Measurements from ENCODE around the gene ABCA1. TPM values are rescaled to one million over a fixed set of nuclear protein-coding genes. Genes with fewer than 3 reads are reported as not detected.
"Not testable (repeated sequence)": the region's sequence is repeated elsewhere in the genome, so short reads cannot be mapped to it uniquely, and the experiment has no call there.

The ABCA1 gene
- total and polyA plus RNA-seq, 2 of the 4 experiments (the other 2 are of a cell fraction): 5.8 to 52.2 TPM

- Histone ChIP-seq H2BK5ac (ENCODE audit: low read depth, low read length, poor library complexity, severe bottlenecking) (no peak overlapping the region), H3K79me1 (ENCODE audit: low read depth in 1 of 2, low read length in 2 of 2) (peaks cover 15 to 67% of the 10 kb centered on the region in 2 experiments), H2BK20ac (ENCODE audit: low read depth, low read length) (no peak overlapping the region), H4K8ac (ENCODE audit: low read depth in 2 of 2, low read length in 2 of 2) (no peak overlapping the region), H3K4me2 (ENCODE audit: low read depth, low read length) (no peak overlapping the region), H3K27ac (ENCODE audit: insufficient read depth, low read length) (no peak overlapping the region), H3K18ac (ENCODE audit: low read depth, low read length) (no peak overlapping the region), H3K36me3 (ENCODE audit: control insufficient read depth, insufficient read depth, low read length) (peaks cover 23% of the 10 kb centered on the region), H2BK15ac (ENCODE audit: low read depth, low read length) (no peak overlapping the region), H2AK5ac (ENCODE audit: low read depth, low read length) (no peak overlapping the region), H4K5ac (ENCODE audit: low read depth, low read length) (no peak overlapping the region), H3K9me3 (ENCODE audit: control insufficient read depth, insufficient read depth, low read length) (no peaks in the 10 kb centered on the region), H3K14ac (replicated peaks; ENCODE audit: low read depth, low read length) (no peak overlapping the region), H4K20me1 (ENCODE audit: insufficient read depth, low read length) (peaks cover 75% of the 10 kb centered on the region), H4K91ac (ENCODE audit: insufficient read depth, low read depth, low read length) (no peak overlapping the region), H3K23ac (ENCODE audit: low read depth, low read length) (no peak overlapping the region), H3K4ac (ENCODE audit: low read depth, low read length) (no peak overlapping the region), H2BK120ac (ENCODE audit: low read depth, low read length) (no peak overlapping the region), H3K9me1 (ENCODE audit: insufficient read depth, low read length) (peaks cover 24% of the 10 kb centered on the region), H3K9ac (ENCODE audit: low read depth, low read length) (no peak overlapping the region), H3K27me3 (ENCODE audit: control insufficient read depth, insufficient read depth, low read length) (no peaks in the 10 kb centered on the region), H3K56ac (ENCODE audit: extremely low read depth, insufficient read depth, low read length) (no peak overlapping the region), H2AFZ (replicated peaks; ENCODE audit: low read length, poor library complexity) (no peak overlapping the region), H3K4me3 (ENCODE audit: insufficient read depth, low read depth, low read length) (no peak overlapping the region), H3K4me1 (ENCODE audit: control insufficient read depth, insufficient read depth, low read length) (peaks cover 15% of the 10 kb centered on the region), H2AK9ac (replicated peaks; ENCODE audit: low read depth, low read length, poor library complexity) (no peak overlapping the region)
- TF ChIP-seq MAZ (IDR thresholded peaks at IDR 0.05; ENCODE audit: borderline replicate concordance, low read depth, low read length) (no peak), MXI1 (IDR thresholded peaks at IDR 0.05; ENCODE audit: borderline replicate concordance, low read depth, low read length) (no peak), FOS (IDR thresholded peaks at IDR 0.05; ENCODE audit: low read depth, low read length) (no peak)
- WGBS, 2 experiments (ENCODE audit: extremely low coverage in 2 of 2, insufficient read length in 1 of 2): 100% methylated on average over 1 of the region's 4 CpGs; no CpG with 5 or more reads in 1 of the 2 experiments
- dilution Hi-C loops (cut with HindIII; ENCODE audit: low sequenced_read_pairs, unreplicated experiment): no loop called here
- in situ Hi-C loops (cut with MboI; ENCODE audit: low sequenced_read_pairs): no loop called here
- no TSS peak for BruUV-seq (replicated peaks)
- ChIA-PET CTCF (no interaction called here), POLR2A (ENCODE audit: unreplicated experiment) (no interaction called here)
- DNase-seq: no peak
- ATAC-seq (ENCODE audit: low read depth): no peak
- intact Hi-C loops (cut with micrococcal nuclease): no loop called here
These were observed 28.2 kb downstream of the ABCA1 start for GRCh38 chr9:104899759-104900247.

- BruUV-seq (replicated peaks); in situ Hi-C loops (cut with MboI; ENCODE audit: low sequenced_read_pairs); H2BK20ac ChIP-seq (ENCODE audit: low read depth, low read length); DNase-seq; H2AK9ac ChIP-seq (replicated peaks; ENCODE audit: low read depth, low read length, poor library complexity); H3K56ac ChIP-seq (ENCODE audit: extremely low read depth, insufficient read depth, low read length); H2AFZ ChIP-seq (replicated peaks; ENCODE audit: low read length, poor library complexity); H3K9ac ChIP-seq (ENCODE audit: low read depth, low read length); H2BK5ac ChIP-seq (ENCODE audit: low read depth, low read length, poor library complexity, severe bottlenecking); H3K4ac ChIP-seq (ENCODE audit: low read depth, low read length); H3K4me2 ChIP-seq (ENCODE audit: low read depth, low read length); H3K27me3 ChIP-seq (ENCODE audit: control insufficient read depth, insufficient read depth, low read length); H2BK15ac ChIP-seq (ENCODE audit: low read depth, low read length); H3K4me3 ChIP-seq (ENCODE audit: insufficient read depth, low read depth, low read length); H3K18ac ChIP-seq (ENCODE audit: low read depth, low read length); H3K14ac ChIP-seq (replicated peaks; ENCODE audit: low read depth, low read length); H3K23ac ChIP-seq (ENCODE audit: low read depth, low read length); CTCF ChIA-PET; H2BK120ac ChIP-seq (ENCODE audit: low read depth, low read length); dilution Hi-C loops (cut with HindIII; ENCODE audit: low sequenced_read_pairs, unreplicated experiment); POLR2A ChIA-PET (ENCODE audit: unreplicated experiment); H4K5ac ChIP-seq (ENCODE audit: low read depth, low read length); H4K91ac ChIP-seq (ENCODE audit: insufficient read depth, low read depth, low read length); intact Hi-C loops (cut with micrococcal nuclease); H3K9me3 ChIP-seq (ENCODE audit: control insufficient read depth, insufficient read depth, low read length); H2AK5ac ChIP-seq (ENCODE audit: low read depth, low read length); ATAC-seq (ENCODE audit: low read depth); H4K8ac ChIP-seq (ENCODE audit: low read depth in 2 of 2, low read length in 2 of 2); H3K27ac ChIP-seq (ENCODE audit: insufficient read depth, low read length): not testable (repeated sequence)
- Histone ChIP-seq H3K79me1 (ENCODE audit: low read depth in 1 of 2, low read length in 2 of 2) (peaks cover 20 to 68% of the 10 kb centered on the region in 2 experiments; a peak in 3 of 4 replicates), H3K36me3 (ENCODE audit: control insufficient read depth, insufficient read depth, low read length) (peaks cover 27% of the 10 kb centered on the region), H3K9me1 (ENCODE audit: insufficient read depth, low read length) (peaks cover 20% of the 10 kb centered on the region; the same call in 1 of the 2 replicates), H3K4me1 (ENCODE audit: control insufficient read depth, insufficient read depth, low read length) (peaks cover 11% of the 10 kb centered on the region), H4K20me1 (ENCODE audit: insufficient read depth, low read length) (peaks cover 76% of the 10 kb centered on the region)
- WGBS, 2 experiments (ENCODE audit: extremely low coverage in 2 of 2, insufficient read length in 1 of 2): no CpG with 5 or more reads among the region's 6 CpGs
These were observed 29.6 kb downstream of the ABCA1 start for GRCh38 chr9:104898376-104898775.
